Naive thymus-derived CD4-positive, alpha-beta T cell (primary cell): Measurements from ENCODE around the gene CXCR6. TPM values are rescaled to one million over a fixed set of nuclear protein-coding genes. Genes with fewer than 3 reads are reported as not detected.

Experiments used
- ATAC-seq: fragments of 150-1000 bp; cut with Tn5 transposase; 2 replicates; pipeline ENCODE4 v1.10.0; 2021; ENCODE audit warnings: mild to moderate bottlenecking, moderate library complexity
- CTCF ChIA-PET: fragments of 350-600 bp; sonication (Branson Sonifier 250); formaldehyde crosslinking; loops from one replicate; lab custom pipeline; 2021; ENCODE audit warnings: antibody characterized with exemption; lab: Charles Lee
- POLR2A ChIA-PET: fragments of 350-600 bp; sonication (Branson Sonifier 250); formaldehyde crosslinking; loops from one replicate; lab custom pipeline; 2021; ENCODE audit warnings: antibody characterized with exemption, inconsistent platforms; lab: Charles Lee
- DNase-seq, 9 donors: peaks; one replicate each; pipeline versions ENCODE4 v3.0.0 to v3.0.0-alpha.2; 2020 to 2022; ENCODE audit warnings: mixed read lengths in 1 of 9
- H3K27ac ChIP-seq: one replicate; pipeline ENCODE4 v1.7.0; 2013; ENCODE audit warnings: mild to moderate bottlenecking, low read depth, low read length, moderate library complexity
- H3K27me3 ChIP-seq, 2 donors: one replicate each; pipeline ENCODE4 v1.7.0; 2013; ENCODE audit warnings: low read length in 2 of 2, mild to moderate bottlenecking in 2 of 2, moderate library complexity in 2 of 2; ENCODE audit not compliant: control insufficient read depth in 2 of 2, insufficient read depth in 2 of 2
- H3K36me3 ChIP-seq, 3 experiments: 1 replicate in 2 of 3; 2 replicates in 1 of 3; pipeline ENCODE4 v1.7.0; 2013; ENCODE audit warnings: low read length in 3 of 3, mild to moderate bottlenecking in 3 of 3, moderate library complexity in 1 of 3; ENCODE audit not compliant: insufficient read depth in 3 of 3, control insufficient read depth in 2 of 3
- H3K4me1 ChIP-seq, 2 donors: one replicate each; pipeline ENCODE4 v1.7.0; 2013; ENCODE audit warnings: low read length in 2 of 2, mild to moderate bottlenecking in 2 of 2, moderate library complexity in 1 of 2; ENCODE audit not compliant: control insufficient read depth in 2 of 2, insufficient read depth in 2 of 2
- H3K4me3 ChIP-seq: 2 replicates; pipeline ENCODE4 v1.7.0; 2013; ENCODE audit warnings: mild to moderate bottlenecking, low read length
- H3K9me3 ChIP-seq, 3 experiments: 1 replicate in 2 of 3; 2 replicates in 1 of 3; pipeline ENCODE4 v1.7.0; 2013; ENCODE audit warnings: low read length in 3 of 3; ENCODE audit not compliant: control insufficient read depth in 2 of 3
- H3K27ac Mint-ChIP-seq, 9 donors: one replicate each; pipeline ENCODE4 v1.8.0; 2020 to 2022; ENCODE audit warnings: mixed read lengths in 9 of 9, mild to moderate bottlenecking in 8 of 9, moderate library complexity in 5 of 9, inconsistent platforms in 2 of 9
- H3K27me3 Mint-ChIP-seq, 5 donors: one replicate each; pipeline ENCODE4 v1.8.0; 2021 to 2022; ENCODE audit warnings: mixed read lengths in 5 of 5, mild to moderate bottlenecking in 1 of 5
- H3K36me3 Mint-ChIP-seq, 5 donors: one replicate each; pipeline ENCODE4 v1.8.0; 2020 to 2022; ENCODE audit warnings: mixed read lengths in 5 of 5, mild to moderate bottlenecking in 3 of 5, inconsistent platforms in 1 of 5
- H3K4me1 Mint-ChIP-seq, 7 donors: one replicate each; pipeline ENCODE4 v1.8.0; 2020 to 2022; ENCODE audit warnings: mixed read lengths in 7 of 7, mild to moderate bottlenecking in 3 of 7, inconsistent platforms in 1 of 7
- H3K4me3 Mint-ChIP-seq, 10 donors: one replicate each; pipeline ENCODE4 v1.8.0; 2020 to 2022; ENCODE audit warnings: mild to moderate bottlenecking in 10 of 10, mixed read lengths in 10 of 10, moderate library complexity in 6 of 10, inconsistent platforms in 2 of 10
- H3K9me3 Mint-ChIP-seq, 11 donors: one replicate each; pipeline ENCODE4 v1.8.0; 2020 to 2022; ENCODE audit warnings: mixed read lengths in 11 of 11, mild to moderate bottlenecking in 4 of 11, inconsistent platforms in 1 of 11, moderate library complexity in 1 of 11
- intact Hi-C, 2 donors: fragments of 100-400 bp; cut with micrococcal nuclease; formaldehyde crosslinking; loops; one replicate each; pipeline ENCODE4 v1.15.1; 2023
- polyA plus RNA-seq, 2 donors: library from polyadenylated mRNA; unstranded; fragments of 300-500 nt; fragmentation: Illumina TruSeq; gene quantifications; one replicate each; pipeline ENCODE4 v1.2.3, GENCODE V29; 2021
- total RNA-seq, 6 experiments: library from RNA in 5 of 6; stranded (reverse) in 5 of 6; gene quantifications; 1 replicate in 5 of 6; 2 replicates in 1 of 6; pipeline ENCODE4 v1.2.3 and lab custom pipeline; 2021 to 2026

The CXCR6 gene
- 10 to 100 TPM in 1 of 5 experiments, 1 to 10 TPM in 1, under 1 TPM in 2, not detected in 1; 0.19 to 33.7 (median 0.75) TPM for total RNA-seq
- under 1 TPM; 0.12 to 0.18 TPM for polyA plus RNA-seq
- not detected for total RNA-seq (lab: John Stamatoyannopoulos, UW)

DNA sequence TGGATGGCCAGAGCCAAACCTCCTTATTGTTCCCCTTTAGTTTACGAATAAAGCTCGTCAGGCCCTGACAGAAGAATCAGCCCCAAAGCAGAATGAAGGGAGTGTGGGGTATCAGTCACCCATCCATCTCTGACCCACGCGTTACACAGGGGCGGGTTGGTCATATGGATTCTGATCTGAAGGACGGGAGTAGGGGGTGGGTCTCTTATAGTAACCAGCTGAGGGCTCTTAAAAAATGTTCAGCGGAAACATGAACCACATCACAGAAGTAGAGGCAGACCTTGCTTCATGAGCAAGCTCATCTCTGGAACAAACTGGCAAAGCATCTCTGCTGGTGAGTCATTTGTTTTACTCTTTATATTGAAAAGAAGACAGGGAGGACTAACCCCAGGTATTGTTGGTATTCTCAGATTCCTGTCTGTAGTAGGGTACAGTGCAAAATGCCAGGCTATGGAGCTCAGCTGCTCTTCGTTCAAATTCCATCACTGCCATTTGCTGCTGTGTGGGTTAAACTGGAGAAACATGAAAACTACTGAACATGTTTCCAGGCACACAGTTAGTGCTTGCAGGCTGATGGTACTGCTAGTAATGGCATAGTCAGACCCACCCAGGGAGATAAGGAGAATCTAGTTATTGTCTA, at the start of gene CXCR6:
Gene CXCR6 (plus strand): TSS at position 258 of the 640 bp plus-strand sequence. CDS start 3,018 bp downstream, outside the sequence.
- Mint-ChIP-seq H3K36me3 (peaks cover 3 to 67% (median 32%) of the 10 kb centered on the region in 5 donors), H3K4me3 (peak within 1 kb of the TSS in 9 of 10 donors; percentile 9 to 82 (median 37)), H3K27me3 (no peaks in the 10 kb centered on the region), H3K9me3 (peaks cover 0 to 10% (median 0%) of the 10 kb centered on the region in 11 donors), H3K27ac (peak within 1 kb of the TSS in 6 of 9 donors; percentile 6 to 79 (median 52)), H3K4me1 (peaks cover 22 to 78% (median 39%) of the 10 kb centered on the region in 7 donors)
- Histone ChIP-seq H3K36me3 (peaks cover 0 to 36% (median 7%) of the 10 kb centered on the region in 3 experiments), H3K27ac (no peak within 1 kb of the TSS), H3K27me3 (no peaks in the 10 kb centered on the region), H3K9me3 (no peaks in the 10 kb centered on the region), H3K4me1 (peaks cover 19 to 76% of the 10 kb centered on the region in 2 donors), H3K4me3 (peak within 1 kb of the TSS; percentile 29)
- ATAC-seq = peak; percentile 67
- peak in 8 of 9 donors; percentile 31 to 59 (median 42) for DNase-seq
- ChIA-PET CTCF (interaction anchor here (0.5 to 19.0 kb wide), 4 partner anchors 31 to 414 kb away, joined by 3 to 336 read pairs (median 3); no protein-coding TSS in a partner anchor), POLR2A (interaction anchor here (0.6 to 4.0 kb wide), 2 partner anchors 135 to 138 kb away, joined by 3 to 17 read pairs; no protein-coding TSS in a partner anchor)
- intact Hi-C loops = loop anchor here (1.0 to 2.0 kb wide), 4 partner anchors 19 to 136 kb away; partner anchors contain the start of gene FYCO1 (in 1 of the 2)

GRCh38 chr3:45894015-45894414, 49.2 kb upstream of the CXCR6 start:
- H3K4me1 Mint-ChIP-seq = peaks cover 10 to 58% (median 46%) of the 10 kb centered on the region in 7 donors
- Histone ChIP-seq H3K36me3 (no peaks in the 10 kb centered on the region), H3K4me3 (no peak overlapping the region), H3K4me1 (peaks cover 0 to 14% of the 10 kb centered on the region in 2 donors), H3K27me3 (no peaks in the 10 kb centered on the region), H3K9me3 (no peaks in the 10 kb centered on the region), H3K27ac (no peak overlapping the region)
- H3K9me3 Mint-ChIP-seq = peaks cover 0 to 3% (median 0%) of the 10 kb centered on the region in 11 donors
- peaks cover 0 to 77% (median 0%) of the 10 kb centered on the region in 5 donors for H3K27me3 Mint-ChIP-seq
- H3K27ac Mint-ChIP-seq = peak overlapping the region in 5 of 9 donors; percentile 27 to 86 (median 68)
- DNase-seq (no peak), ATAC-seq (no peak)
- ChIA-PET CTCF (interaction anchor here (0.7 kb wide), 2 partner anchors 469 to 500 kb away, joined by 3 read pairs; no protein-coding TSS in a partner anchor), POLR2A (no interaction called here)
- peak overlapping the region in 4 of 10 donors; percentile 18 to 54 (median 24) for H3K4me3 Mint-ChIP-seq
- intact Hi-C loops = no loop called here
- peaks cover 0 to 4% (median 0%) of the 10 kb centered on the region in 5 donors for H3K36me3 Mint-ChIP-seq

- Mint-ChIP-seq H3K27me3 (peaks cover 0 to 73% (median 0%) of the 10 kb centered on the region in 5 donors), H3K9me3 (peaks cover 0 to 4% (median 0%) of the 10 kb centered on the region in 11 donors), H3K36me3 (peaks cover 0 to 7% (median 0%) of the 10 kb centered on the region in 5 donors), H3K4me3 (no peak overlapping the region), H3K4me1 (peaks cover 10 to 51% (median 39%) of the 10 kb centered on the region in 7 donors), H3K27ac (peak overlapping the region in 1 of 9 donors; percentile 55)
- no peaks in the 10 kb centered on the region for H3K9me3 ChIP-seq
- H3K27me3 ChIP-seq = no peaks in the 10 kb centered on the region
- ChIA-PET POLR2A (no interaction called here), CTCF (no interaction called here)
- peaks cover 0 to 8% of the 10 kb centered on the region in 2 donors for H3K4me1 ChIP-seq
- DNase-seq (no peak), ATAC-seq (no peak)
- H3K27ac ChIP-seq = no peak overlapping the region
- H3K36me3 ChIP-seq = no peaks in the 10 kb centered on the region
- intact Hi-C loops = no loop called here
- no peak overlapping the region for H3K4me3 ChIP-seq
These were observed 47.4 kb upstream of the CXCR6 start for GRCh38 chr3:45895686-45896468.

DNA sequence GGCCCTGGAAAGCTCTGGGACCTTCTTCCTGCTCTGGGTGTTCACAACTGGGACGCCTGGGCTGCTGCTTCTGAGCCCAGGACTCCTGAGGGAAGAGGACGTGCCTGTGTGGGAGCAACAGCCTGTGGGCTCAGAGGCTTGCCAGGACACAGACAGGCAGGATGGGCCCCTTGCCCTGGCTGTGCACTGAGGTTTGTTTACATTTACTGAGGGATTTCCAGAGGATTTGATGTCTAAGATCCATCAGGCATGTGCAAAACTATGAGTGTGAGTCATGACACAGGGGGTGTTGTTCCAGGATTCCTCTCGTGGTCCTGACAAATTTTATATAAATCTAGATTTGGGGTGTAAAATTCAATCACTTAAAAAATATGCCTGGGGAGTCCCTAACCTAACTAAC, 46.3 kb upstream of the CXCR6 start:
- Histone ChIP-seq H3K4me3 (no peak overlapping the region), H3K27me3 (no peaks in the 10 kb centered on the region), H3K4me1 (peaks cover 0 to 8% of the 10 kb centered on the region in 2 donors), H3K36me3 (no peaks in the 10 kb centered on the region), H3K27ac (no peak overlapping the region), H3K9me3 (no peaks in the 10 kb centered on the region)
- ATAC-seq (no peak), DNase-seq (no peak)
- intact Hi-C loops = no loop called here
- CTCF ChIA-PET = no interaction called here
- Mint-ChIP-seq H3K36me3 (peaks cover 0 to 3% (median 0%) of the 10 kb centered on the region in 5 donors), H3K27me3 (peaks cover 0 to 65% (median 0%) of the 10 kb centered on the region in 5 donors), H3K27ac (no peak overlapping the region), H3K4me3 (no peak overlapping the region), H3K9me3 (peaks cover 0 to 6% (median 0%) of the 10 kb centered on the region in 11 donors), H3K4me1 (peaks cover 10 to 42% (median 28%) of the 10 kb centered on the region in 7 donors)
- POLR2A ChIA-PET = no interaction called here

GRCh38 chr3:45904931-45905330, 38.3 kb upstream of the CXCR6 start:
- no peak overlapping the region for H3K27ac ChIP-seq
- Mint-ChIP-seq H3K27me3 (peaks cover 0 to 24% (median 0%) of the 10 kb centered on the region in 5 donors), H3K9me3 (peaks cover 0 to 13% (median 0%) of the 10 kb centered on the region in 11 donors), H3K27ac (peak overlapping the region in 2 of 9 donors; percentile 33 to 53), H3K36me3 (peaks cover 5 to 34% (median 9%) of the 10 kb centered on the region in 5 donors), H3K4me3 (no peak overlapping the region), H3K4me1 (peaks cover 17 to 45% (median 27%) of the 10 kb centered on the region in 7 donors)
- DNase-seq (no peak), ATAC-seq (peak; percentile 21)
- H3K9me3 ChIP-seq = no peaks in the 10 kb centered on the region
- CTCF ChIA-PET = interaction anchor here (1.0 kb wide), 1 partner anchor 8 kb away, joined by 5 read pairs; no protein-coding TSS in a partner anchor
- POLR2A ChIA-PET = no interaction called here
- peaks cover 14 to 17% of the 10 kb centered on the region in 2 donors for H3K4me1 ChIP-seq
- intact Hi-C loops = no loop called here
- H3K4me3 ChIP-seq = no peak overlapping the region
- H3K27me3 ChIP-seq = no peaks in the 10 kb centered on the region
- no peaks in the 10 kb centered on the region for H3K36me3 ChIP-seq

- Histone ChIP-seq H3K27ac (no peak overlapping the region), H3K27me3 (no peaks in the 10 kb centered on the region), H3K36me3 (no peaks in the 10 kb centered on the region), H3K4me3 (no peak overlapping the region), H3K4me1 (peaks cover 14 to 17% of the 10 kb centered on the region in 2 donors), H3K9me3 (no peaks in the 10 kb centered on the region)
- Mint-ChIP-seq H3K36me3 (peaks cover 5 to 39% (median 13%) of the 10 kb centered on the region in 5 donors), H3K27ac (peak overlapping the region in 1 of 9 donors; percentile 34), H3K4me3 (no peak overlapping the region), H3K4me1 (peaks cover 21 to 52% (median 29%) of the 10 kb centered on the region in 7 donors), H3K27me3 (peaks cover 0 to 28% (median 0%) of the 10 kb centered on the region in 5 donors), H3K9me3 (peaks cover 0 to 13% (median 0%) of the 10 kb centered on the region in 11 donors)
- intact Hi-C loops = no loop called here
- no peak for DNase-seq
- POLR2A ChIA-PET = no interaction called here
- CTCF ChIA-PET = no interaction called here
- no peak for ATAC-seq
These were observed 37.5 kb upstream of the CXCR6 start for GRCh38 chr3:45905755-45906154.
